ENCODE results near the gene LTF.

DNA sequence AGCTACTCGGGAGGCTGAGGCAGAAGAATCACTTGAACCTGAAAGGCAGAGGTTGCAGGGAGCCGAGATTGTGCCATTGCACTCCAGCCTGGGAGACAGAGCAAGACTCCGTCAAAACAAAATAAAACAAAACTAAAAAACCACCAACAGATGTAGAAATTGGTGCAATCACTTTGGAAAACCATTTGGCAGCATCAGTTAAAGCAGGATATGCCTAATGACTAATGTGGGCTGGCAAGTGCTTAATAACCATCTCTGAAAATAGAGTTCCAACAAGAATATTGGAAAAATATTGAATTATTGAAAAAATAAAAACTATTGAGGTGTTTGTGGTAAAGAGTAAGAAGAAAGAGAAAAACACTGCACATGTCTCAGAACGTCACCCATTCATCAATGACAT, 16.9 kb upstream of the LTF start:
- TF ChIP-seq, protein P1, sequence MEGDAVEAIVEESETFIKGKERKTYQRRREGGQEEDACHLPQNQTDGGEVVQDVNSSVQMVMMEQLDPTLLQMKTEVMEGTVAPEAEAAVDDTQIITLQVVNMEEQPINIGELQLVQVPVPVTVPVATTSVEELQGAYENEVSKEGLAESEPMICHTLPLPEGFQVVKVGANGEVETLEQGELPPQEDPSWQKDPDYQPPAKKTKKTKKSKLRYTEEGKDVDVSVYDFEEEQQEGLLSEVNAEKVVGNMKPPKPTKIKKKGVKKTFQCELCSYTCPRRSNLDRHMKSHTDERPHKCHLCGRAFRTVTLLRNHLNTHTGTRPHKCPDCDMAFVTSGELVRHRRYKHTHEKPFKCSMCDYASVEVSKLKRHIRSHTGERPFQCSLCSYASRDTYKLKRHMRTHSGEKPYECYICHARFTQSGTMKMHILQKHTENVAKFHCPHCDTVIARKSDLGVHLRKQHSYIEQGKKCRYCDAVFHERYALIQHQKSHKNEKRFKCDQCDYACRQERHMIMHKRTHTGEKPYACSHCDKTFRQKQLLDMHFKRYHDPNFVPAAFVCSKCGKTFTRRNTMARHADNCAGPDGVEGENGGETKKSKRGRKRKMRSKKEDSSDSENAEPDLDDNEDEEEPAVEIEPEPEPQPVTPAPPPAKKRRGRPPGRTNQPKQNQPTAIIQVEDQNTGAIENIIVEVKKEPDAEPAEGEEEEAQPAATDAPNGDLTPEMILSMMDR (IDR thresholded peaks at IDR 0.05; ENCODE audit: low read depth, low read length, poor library complexity, severe bottlenecking): no peak
- no peak for TF ChIP-seq EZH2phosphoT487 (IDR thresholded peaks at IDR 0.05; ENCODE audit: borderline replicate concordance, low read length)
